AG09319 (cell line): Measurements from ENCODE around the gene INO80C.

ENCODE experiments used
- DNase-seq: peaks from one replicate; pipeline ENCODE4 v3.0.0-alpha.2; 2010; ENCODE audit warnings: low read depth; ENCODE audit errors: extremely low read depth
- CTCF ChIP-seq: IDR thresholded peaks from 2 replicates; pipeline ENCODE4 v1.5.1; 2011; ENCODE audit warnings: low read depth, mild to moderate bottlenecking, inconsistent platforms, low read length, moderate library complexity

Gene INO80C

DNA sequence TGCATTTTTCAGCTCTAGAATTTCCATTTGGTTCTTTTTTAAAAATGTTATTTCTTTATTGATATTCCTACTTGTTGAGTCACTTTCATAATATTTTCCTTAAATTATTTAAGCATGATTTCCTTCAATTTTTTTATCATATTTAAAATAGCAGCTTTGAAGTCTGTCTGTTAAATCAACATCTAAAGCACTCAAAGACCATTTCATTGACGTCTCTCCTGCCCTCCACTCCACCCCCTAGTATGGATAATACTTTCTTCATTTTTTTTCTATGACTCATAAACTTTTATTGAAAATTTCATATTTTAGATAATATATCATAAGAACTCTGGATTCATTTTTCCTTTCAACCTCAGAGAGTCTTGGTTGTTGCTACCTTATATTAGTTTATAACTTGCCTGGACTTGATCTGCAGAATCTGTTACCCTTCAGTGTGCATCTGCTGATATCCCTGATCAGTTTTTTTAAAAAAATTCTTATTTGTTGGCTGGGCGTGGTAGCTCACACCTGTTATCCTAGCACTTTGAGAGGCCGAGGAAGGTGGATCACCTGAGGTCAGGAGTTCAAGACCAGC lies 61.6 kb downstream of the INO80C start:
- no peak for DNase-seq
- no peak for TF ChIP-seq CTCF

DNA sequence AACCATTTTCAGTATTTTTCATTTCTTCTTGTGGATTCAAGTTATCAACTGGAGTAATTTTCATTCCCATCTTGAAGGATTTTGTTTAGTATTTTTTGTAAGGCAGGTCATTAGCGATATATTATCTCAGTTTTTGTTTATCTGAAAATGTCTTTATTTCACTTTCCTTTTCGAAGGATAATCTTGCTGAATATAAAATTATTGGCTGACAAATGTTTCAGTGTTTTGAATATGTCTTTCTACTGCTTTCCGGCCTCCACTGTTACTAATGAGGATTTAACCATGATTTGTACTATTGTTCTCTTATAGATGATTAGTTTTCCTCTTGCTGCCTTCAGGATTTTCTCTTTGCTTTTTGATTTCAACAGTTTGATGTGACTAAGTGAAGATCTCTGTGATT lies 62.4 kb downstream of the INO80C start:
- no peak for TF ChIP-seq CTCF
- no peak for DNase-seq

GRCh38 chr18:35432565-35433001 lies 65.2 kb downstream of the INO80C start:
- peak; percentile 3 for DNase-seq
- no peak for TF ChIP-seq CTCF

DNA sequence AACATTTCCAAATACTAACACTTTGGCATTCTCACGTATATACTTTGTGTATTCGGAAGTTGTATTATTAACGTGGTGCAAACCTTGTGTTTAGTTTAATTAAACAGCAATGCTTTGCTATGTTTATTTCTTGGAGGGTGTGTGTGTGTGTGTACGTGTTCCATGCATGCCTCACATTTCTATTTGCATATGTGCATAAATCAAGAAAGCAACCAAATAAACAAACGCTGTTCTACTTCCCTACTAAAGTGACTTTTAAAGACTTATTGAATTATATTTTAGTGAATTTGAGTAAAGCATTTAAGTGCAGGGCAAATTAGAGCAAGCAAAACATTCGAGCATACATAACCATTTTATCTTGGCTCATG lies 66.4 kb downstream of the INO80C start:
- no peak for TF ChIP-seq CTCF
- no peak for DNase-seq

DNA sequence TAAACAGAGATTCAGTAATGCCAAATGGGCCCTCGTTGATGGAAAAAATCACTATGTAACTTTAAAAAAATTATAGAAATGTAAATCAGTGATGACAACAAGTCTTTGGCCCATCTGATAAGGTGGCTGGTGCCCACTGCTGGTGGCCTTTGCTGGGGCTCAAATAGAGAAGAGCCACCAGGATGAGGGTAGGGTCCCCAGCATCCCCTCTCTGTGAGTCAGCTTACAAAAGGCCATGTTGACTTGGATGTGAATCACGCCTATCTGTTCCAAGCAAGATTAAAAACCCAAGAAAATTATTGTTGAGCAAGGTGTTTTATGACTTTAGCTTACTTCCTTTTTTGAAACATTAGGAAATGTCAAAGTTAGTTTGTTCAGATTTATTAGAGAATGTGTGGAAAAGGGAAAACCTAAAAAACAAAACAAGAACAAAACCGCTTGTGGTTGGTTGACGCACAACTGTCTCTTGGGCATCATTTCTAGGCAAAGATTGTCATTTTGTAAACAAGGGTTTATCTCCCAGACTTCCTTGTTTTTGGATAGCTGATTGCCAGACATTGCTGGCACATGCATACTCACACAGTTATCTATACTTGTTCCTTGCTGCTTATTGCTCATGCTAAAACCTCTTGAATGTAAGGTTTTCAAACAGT lies 66.9 kb downstream of the INO80C start:
- DNase-seq, result no peak

DNA sequence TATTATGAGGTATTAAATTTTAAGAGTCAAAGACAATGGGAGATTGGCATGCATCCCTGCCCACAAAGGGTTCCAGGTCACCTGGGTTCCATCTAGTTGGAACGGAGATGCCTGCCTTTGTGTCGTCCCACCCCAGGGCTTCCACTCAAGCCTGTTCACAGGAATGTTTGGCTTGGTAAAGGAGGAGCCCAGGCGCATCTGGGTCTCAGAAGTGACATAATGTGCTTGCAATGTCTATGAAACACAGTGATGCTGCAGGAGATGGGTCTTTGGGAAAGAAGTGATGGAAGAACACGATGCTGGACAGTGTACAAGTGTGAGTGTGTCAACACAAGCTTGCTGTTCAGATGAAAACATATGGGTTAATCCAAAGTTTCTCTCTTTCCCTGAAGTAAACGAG lies 71.0 kb downstream of the INO80C start:
- DNase-seq, result no peak

More for the DNA sequence above, 66.9 kb downstream of the INO80C start:
- no peak for TF ChIP-seq CTCF

More for the DNA sequence above, 71.0 kb downstream of the INO80C start:
- TF ChIP-seq CTCF, result no peak
